SKM-1 (cell line): ENCODE results near the gene YPEL2.
A peak's percentile ranks its signal among the peaks of the same experiment; 100 is the strongest.

Experiments used
- DNase-seq: peaks from one replicate; lab custom pipeline; 2025; ENCODE audit not compliant: unreplicated experiment; lab: John Stamatoyannopoulos, UW

Gene YPEL2

GRCh38 chr17:59356543-59357218 lies 25.2 kb downstream of the YPEL2 start:
- DNase-seq, result no peak

GRCh38 chr17:59357219-59357697 lies 25.8 kb downstream of the YPEL2 start:
- DNase-seq, result no peak

- DNase-seq, result no peak
Observed at GRCh38 chr17:59357929-59358328, 26.5 kb downstream of the YPEL2 start.

- DNase-seq, result no peak
Observed at GRCh38 chr17:59361386-59361785, 29.9 kb downstream of the YPEL2 start.

- no peak for DNase-seq
Observed at GRCh38 chr17:59361916-59362810, 30.7 kb downstream of the YPEL2 start.

- DNase-seq, result no peak
Observed at GRCh38 chr17:59362811-59363205, 31.4 kb downstream of the YPEL2 start.

- DNase-seq, result no peak
Observed at GRCh38 chr17:59365383-59365981, 34.0 kb downstream of the YPEL2 start.

GRCh38 chr17:59366040-59366757 lies 34.7 kb downstream of the YPEL2 start:
- DNase-seq, result peak; percentile 40

- DNase-seq, result no peak
Observed at GRCh38 chr17:59366773-59367656, 35.6 kb downstream of the YPEL2 start.

GRCh38 chr17:59367657-59368045 lies 36.2 kb downstream of the YPEL2 start:
- DNase-seq, result no peak

GRCh38 chr17:59368218-59368857 lies 36.9 kb downstream of the YPEL2 start:
- no peak for DNase-seq

GRCh38 chr17:59369031-59369975 lies 37.8 kb downstream of the YPEL2 start:
- DNase-seq, result no peak

- DNase-seq, result no peak
Observed at GRCh38 chr17:59370593-59371299, 39.3 kb downstream of the YPEL2 start.

- no peak for DNase-seq
Observed at GRCh38 chr17:59371416-59372100, 40.1 kb downstream of the YPEL2 start.

- peak; percentile 60 for DNase-seq
Observed at GRCh38 chr17:59372138-59372751, 40.8 kb downstream of the YPEL2 start.

- DNase-seq, result peak; percentile 35
Observed at GRCh38 chr17:59373882-59374495, 42.5 kb downstream of the YPEL2 start.
